B cell (primary cell): ENCODE results near the gene RNF150.
"Not testable (repeated sequence)": the region's sequence is repeated elsewhere in the genome, so short reads cannot be mapped to it uniquely, and the experiment has no call there.

Experiments used
- CTCF ChIP-seq: fragments of 200-600 bp; IDR thresholded peaks from one replicate; pipeline ENCODE4 v1.8.0; 2022; ENCODE audit warnings: antibody characterized with exemption, mild to moderate bottlenecking
- EZH2 ChIP-seq: IDR thresholded peaks from 2 replicates; pipeline ENCODE4 v1.6.1; 2012; ENCODE audit warnings: borderline replicate concordance, low read depth, mild to moderate bottlenecking, moderate library complexity, low read length; ENCODE audit not compliant: insufficient read depth, poor library complexity, severe bottlenecking

DNA sequence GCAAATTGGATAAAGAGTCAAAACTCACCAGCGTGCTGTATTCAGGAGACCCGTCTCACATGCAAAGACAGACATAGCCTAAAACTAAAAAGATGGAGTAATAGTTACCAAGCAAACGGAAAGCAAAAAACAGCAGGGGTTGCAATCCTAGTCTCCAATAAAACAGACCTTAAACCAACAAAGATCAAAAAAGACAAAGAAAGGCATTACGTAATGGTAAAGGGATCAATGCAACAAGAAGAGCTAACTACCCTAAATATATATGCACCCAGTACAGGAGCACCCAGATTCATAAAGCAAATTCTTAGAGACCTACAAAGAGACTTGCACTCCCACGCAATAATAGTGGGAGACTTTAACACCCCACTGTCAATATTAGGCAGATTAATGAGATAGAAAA is 31.7 kb upstream of the RNF150 start:
- not testable (repeated sequence) for TF ChIP-seq CTCF, EZH2
